Measurements from ENCODE around the gene GDF2.

DNA sequence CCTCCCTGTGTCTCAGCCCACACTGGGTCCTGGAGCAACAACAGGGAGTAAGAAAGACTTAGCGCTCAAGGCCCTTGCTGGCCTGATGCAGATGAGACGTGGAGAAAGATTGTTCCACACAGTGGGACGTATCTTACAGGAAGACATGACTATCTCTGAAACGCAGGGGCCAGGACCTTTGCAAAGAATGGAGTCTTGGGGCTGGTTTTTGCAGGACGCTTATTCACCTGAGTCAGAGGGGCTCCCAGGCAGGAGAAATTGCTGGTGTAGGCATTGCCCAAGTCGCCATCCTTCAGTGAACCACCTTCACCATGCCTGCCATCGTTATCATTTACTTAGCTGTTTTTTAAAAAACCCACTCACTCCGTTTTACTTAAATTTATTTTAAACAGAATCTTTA lies 34.0 kb upstream of the GDF2 start:
- TF ChIP-seq, protein P1, sequence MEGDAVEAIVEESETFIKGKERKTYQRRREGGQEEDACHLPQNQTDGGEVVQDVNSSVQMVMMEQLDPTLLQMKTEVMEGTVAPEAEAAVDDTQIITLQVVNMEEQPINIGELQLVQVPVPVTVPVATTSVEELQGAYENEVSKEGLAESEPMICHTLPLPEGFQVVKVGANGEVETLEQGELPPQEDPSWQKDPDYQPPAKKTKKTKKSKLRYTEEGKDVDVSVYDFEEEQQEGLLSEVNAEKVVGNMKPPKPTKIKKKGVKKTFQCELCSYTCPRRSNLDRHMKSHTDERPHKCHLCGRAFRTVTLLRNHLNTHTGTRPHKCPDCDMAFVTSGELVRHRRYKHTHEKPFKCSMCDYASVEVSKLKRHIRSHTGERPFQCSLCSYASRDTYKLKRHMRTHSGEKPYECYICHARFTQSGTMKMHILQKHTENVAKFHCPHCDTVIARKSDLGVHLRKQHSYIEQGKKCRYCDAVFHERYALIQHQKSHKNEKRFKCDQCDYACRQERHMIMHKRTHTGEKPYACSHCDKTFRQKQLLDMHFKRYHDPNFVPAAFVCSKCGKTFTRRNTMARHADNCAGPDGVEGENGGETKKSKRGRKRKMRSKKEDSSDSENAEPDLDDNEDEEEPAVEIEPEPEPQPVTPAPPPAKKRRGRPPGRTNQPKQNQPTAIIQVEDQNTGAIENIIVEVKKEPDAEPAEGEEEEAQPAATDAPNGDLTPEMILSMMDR (IDR thresholded peaks at IDR 0.05): no peak
- no peak for TF ChIP-seq POLR2A (IDR thresholded peaks at IDR 0.05)

Data from thyroid gland (tissue), 4 donors.